GM13976 (cell line): ENCODE measurements around the gene OR6C1.
"Not testable (repeated sequence)": the region's sequence is repeated elsewhere in the genome, so short reads cannot be mapped to it uniquely, and the experiment has no call there.

Experiments used
- DNase-seq: peaks from one replicate; pipeline ENCODE4 v3.0.0; 2012; ENCODE audit warnings: low spot score
- in situ Hi-C: fragments of 300-500 bp; cut with MboI; formaldehyde crosslinking; loops from one replicate; pipeline ENCODE4 v1.12.0; 2022; ENCODE audit warnings: low sequenced_read_pairs, mixed read lengths, inconsistent platforms; ENCODE audit not compliant: unreplicated experiment
- TF ChIP-seq, protein P1 (sequence below): IDR thresholded peaks from 2 replicates; pipeline ENCODE4 v1.5.1; 2012; ENCODE audit warnings: borderline replicate concordance, mild to moderate bottlenecking; ENCODE audit not compliant: insufficient read depth; ENCODE audit errors: extremely low read depth, missing control alignments, control extremely low read depth

Gene OR6C1

DNA sequence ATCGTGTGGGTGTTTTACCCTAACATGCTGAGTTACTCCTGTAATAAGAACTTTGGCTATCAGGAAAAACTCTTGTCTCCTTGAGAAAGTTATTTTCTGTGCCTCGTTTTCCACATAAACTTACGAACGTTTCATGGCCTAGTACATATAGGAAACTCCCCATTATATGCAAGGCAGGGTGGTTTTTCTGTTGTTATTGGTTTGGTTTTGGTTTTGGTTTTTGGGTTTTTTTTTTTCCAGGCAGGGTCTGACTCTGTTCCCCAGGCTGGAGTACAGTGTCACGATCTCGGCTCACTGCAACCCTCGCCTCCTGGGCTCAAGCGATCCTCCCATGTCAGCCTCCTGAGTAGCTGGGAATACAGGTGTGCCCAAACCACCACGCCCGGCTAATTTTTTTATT, 21.9 kb downstream of the OR6C1 start:
- DNase-seq: no peak
- TF ChIP-seq, protein P1, sequence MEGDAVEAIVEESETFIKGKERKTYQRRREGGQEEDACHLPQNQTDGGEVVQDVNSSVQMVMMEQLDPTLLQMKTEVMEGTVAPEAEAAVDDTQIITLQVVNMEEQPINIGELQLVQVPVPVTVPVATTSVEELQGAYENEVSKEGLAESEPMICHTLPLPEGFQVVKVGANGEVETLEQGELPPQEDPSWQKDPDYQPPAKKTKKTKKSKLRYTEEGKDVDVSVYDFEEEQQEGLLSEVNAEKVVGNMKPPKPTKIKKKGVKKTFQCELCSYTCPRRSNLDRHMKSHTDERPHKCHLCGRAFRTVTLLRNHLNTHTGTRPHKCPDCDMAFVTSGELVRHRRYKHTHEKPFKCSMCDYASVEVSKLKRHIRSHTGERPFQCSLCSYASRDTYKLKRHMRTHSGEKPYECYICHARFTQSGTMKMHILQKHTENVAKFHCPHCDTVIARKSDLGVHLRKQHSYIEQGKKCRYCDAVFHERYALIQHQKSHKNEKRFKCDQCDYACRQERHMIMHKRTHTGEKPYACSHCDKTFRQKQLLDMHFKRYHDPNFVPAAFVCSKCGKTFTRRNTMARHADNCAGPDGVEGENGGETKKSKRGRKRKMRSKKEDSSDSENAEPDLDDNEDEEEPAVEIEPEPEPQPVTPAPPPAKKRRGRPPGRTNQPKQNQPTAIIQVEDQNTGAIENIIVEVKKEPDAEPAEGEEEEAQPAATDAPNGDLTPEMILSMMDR: no peak
- in situ Hi-C loops: no loop called here

GRCh38 chr12:55355338-55355737, 41.2 kb downstream of the OR6C1 start:
- in situ Hi-C loops, DNase-seq: not testable (repeated sequence)

- no peak for DNase-seq
- TF ChIP-seq, protein P1: no peak
- in situ Hi-C loops: no loop called here
Measured at GRCh38 chr12:55362675-55363074, 48.5 kb downstream of the OR6C1 start, which contains the start of gene OR6C75. TSS of gene OR6C75 (plus strand) at chr12:55362975. CDS start at chr12:55365111, 2,136 bp downstream.

DNA sequence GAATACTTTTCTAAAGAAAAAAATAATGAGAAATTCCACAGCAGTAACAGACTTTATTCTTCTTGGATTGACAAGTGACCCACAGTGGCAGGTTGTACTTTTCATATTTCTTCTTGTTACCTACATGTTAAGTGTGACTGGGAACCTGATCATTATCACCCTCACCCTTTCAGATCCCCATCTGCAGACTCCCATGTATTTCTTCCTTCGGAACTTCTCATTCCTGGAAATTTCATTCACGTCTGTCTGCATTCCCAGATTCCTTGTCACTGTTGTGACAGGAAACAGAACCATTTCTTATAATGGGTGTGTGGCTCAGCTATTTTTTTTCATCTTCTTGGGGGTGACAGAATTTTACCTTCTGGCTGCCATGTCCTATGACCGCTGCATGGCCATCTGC, 50.9 kb downstream of the OR6C1 start:
- no peak for DNase-seq
- in situ Hi-C loops: no loop called here
- TF ChIP-seq, protein P1: no peak
